Skin of body (tissue), 2 donors: ENCODE measurements around the gene COL20A1. TPM values are rescaled to one million over a fixed set of nuclear protein-coding genes. Genes with fewer than 3 reads are reported as not detected.
"Not testable (repeated sequence)": the region's sequence is repeated elsewhere in the genome, so short reads cannot be mapped to it uniquely, and the experiment has no call there.

Experiments used
- DNase-seq: peaks from one replicate; lab custom pipeline; 2025; lab: John Stamatoyannopoulos, UW
- total RNA-seq: library from RNA; depleted of rRNA; stranded (reverse); fragments of >200 nt; gene quantifications from one replicate; pipeline ENCODE4 v1.2.3, GENCODE V29; 2014

COL20A1 gene
- total RNA-seq, 1 donor from 2014 or later = 2.0 TPM

- no peak for DNase-seq
These were observed 38.9 kb downstream of the COL20A1 start for GRCh38 chr20:63331741-63332400.

- no peak for DNase-seq
These were observed 39.7 kb downstream of the COL20A1 start for GRCh38 chr20:63332488-63333240.

GRCh38 chr20:63333241-63333836 is 40.4 kb downstream of the COL20A1 start:
- DNase-seq = no peak

GRCh38 chr20:63334356-63334755 is 41.4 kb downstream of the COL20A1 start:
- DNase-seq = no peak

- not testable (repeated sequence) for DNase-seq
These were observed 42.1 kb downstream of the COL20A1 start for GRCh38 chr20:63335060-63335459.

GRCh38 chr20:63335711-63336110 is 42.7 kb downstream of the COL20A1 start:
- DNase-seq = no peak

- DNase-seq = no peak
These were observed 43.3 kb downstream of the COL20A1 start for GRCh38 chr20:63336232-63336752.

- no peak for DNase-seq
These were observed 44.9 kb downstream of the COL20A1 start for GRCh38 chr20:63337786-63338420.

GRCh38 chr20:63339154-63340094 is 46.4 kb downstream of the COL20A1 start:
- not testable (repeated sequence) for DNase-seq

GRCh38 chr20:63340158-63340688 is 47.2 kb downstream of the COL20A1 start:
- DNase-seq = not testable (repeated sequence)

GRCh38 chr20:63342561-63343459 is 49.8 kb downstream of the COL20A1 start:
- DNase-seq = no peak

GRCh38 chr20:63343460-63344445 is 50.8 kb downstream of the COL20A1 start:
- DNase-seq = no peak

- DNase-seq = no peak
These were observed 51.8 kb downstream of the COL20A1 start for GRCh38 chr20:63344616-63345327.

- no peak for DNase-seq
These were observed 52.5 kb downstream of the COL20A1 start for GRCh38 chr20:63345328-63346100.

GRCh38 chr20:63346131-63347080 is 53.4 kb downstream of the COL20A1 start:
- DNase-seq = no peak
